Measurements from ENCODE around the gene PAFAH2. TPM values are rescaled to one million over a fixed set of nuclear protein-coding genes. Genes with fewer than 3 reads are reported as not detected.

Gene PAFAH2
- total RNA-seq, 1 experiment from 2014 or later, result 13.0 TPM

DNA sequence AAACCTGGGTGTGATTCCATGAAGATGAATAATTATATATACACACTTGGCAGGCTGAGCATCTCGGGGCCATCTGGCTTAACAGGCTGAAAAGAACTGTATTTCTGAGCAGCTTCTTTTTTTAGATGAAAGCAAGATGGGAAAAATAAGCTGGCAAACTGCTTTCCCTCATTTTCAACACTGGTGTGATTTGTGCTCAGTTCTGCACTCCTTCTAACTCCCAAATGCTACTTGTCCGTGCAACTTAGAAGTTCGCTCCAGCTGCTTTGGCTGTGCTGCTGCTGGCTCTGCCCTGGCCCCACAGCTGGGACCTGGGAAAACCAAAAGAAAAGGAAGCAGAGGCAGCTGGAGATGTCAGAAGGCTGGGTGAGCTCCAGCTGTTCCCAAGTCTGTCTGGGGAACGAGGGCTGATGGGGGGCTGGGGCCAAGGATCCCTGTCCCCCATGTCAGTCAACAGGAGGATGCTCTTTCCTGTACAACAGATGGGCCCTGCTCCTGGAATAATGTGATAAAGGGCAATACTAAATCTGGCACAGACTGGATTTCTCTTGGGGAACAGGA is 44.9 kb downstream of the PAFAH2 start (continued):
- TF ChIP-seq, protein P1, sequence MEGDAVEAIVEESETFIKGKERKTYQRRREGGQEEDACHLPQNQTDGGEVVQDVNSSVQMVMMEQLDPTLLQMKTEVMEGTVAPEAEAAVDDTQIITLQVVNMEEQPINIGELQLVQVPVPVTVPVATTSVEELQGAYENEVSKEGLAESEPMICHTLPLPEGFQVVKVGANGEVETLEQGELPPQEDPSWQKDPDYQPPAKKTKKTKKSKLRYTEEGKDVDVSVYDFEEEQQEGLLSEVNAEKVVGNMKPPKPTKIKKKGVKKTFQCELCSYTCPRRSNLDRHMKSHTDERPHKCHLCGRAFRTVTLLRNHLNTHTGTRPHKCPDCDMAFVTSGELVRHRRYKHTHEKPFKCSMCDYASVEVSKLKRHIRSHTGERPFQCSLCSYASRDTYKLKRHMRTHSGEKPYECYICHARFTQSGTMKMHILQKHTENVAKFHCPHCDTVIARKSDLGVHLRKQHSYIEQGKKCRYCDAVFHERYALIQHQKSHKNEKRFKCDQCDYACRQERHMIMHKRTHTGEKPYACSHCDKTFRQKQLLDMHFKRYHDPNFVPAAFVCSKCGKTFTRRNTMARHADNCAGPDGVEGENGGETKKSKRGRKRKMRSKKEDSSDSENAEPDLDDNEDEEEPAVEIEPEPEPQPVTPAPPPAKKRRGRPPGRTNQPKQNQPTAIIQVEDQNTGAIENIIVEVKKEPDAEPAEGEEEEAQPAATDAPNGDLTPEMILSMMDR (IDR thresholded peaks at IDR 0.05 in 2 of 3, conservative IDR thresholded peaks at IDR 0.05 in 1 of 3; ENCODE audit: borderline replicate concordance in 1 of 3, insufficient read depth in 1 of 3, low read depth in 2 of 3, low read length in 2 of 3), result no peak
- no peak for TF ChIP-seq RAD21 (IDR thresholded peaks at IDR 0.05; ENCODE audit: low read depth)
- no peak for TF ChIP-seq CBX3 (IDR thresholded peaks at IDR 0.05; ENCODE audit: low read depth)
- TF ChIP-seq CEBPB (IDR thresholded peaks at IDR 0.05; ENCODE audit: low read depth), result no peak
- TF ChIP-seq SIN3A (IDR thresholded peaks at IDR 0.05; ENCODE audit: low read depth), result no peak
- TF ChIP-seq, protein P2, sequence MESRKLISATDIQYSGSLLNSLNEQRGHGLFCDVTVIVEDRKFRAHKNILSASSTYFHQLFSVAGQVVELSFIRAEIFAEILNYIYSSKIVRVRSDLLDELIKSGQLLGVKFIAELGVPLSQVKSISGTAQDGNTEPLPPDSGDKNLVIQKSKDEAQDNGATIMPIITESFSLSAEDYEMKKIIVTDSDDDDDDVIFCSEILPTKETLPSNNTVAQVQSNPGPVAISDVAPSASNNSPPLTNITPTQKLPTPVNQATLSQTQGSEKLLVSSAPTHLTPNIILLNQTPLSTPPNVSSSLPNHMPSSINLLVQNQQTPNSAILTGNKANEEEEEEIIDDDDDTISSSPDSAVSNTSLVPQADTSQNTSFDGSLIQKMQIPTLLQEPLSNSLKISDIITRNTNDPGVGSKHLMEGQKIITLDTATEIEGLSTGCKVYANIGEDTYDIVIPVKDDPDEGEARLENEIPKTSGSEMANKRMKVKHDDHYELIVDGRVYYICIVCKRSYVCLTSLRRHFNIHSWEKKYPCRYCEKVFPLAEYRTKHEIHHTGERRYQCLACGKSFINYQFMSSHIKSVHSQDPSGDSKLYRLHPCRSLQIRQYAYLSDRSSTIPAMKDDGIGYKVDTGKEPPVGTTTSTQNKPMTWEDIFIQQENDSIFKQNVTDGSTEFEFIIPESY (IDR thresholded peaks at IDR 0.05; ENCODE audit: extremely low read depth, insufficient replicate concordance, low read length), result no peak
- TF ChIP-seq, protein P3, sequence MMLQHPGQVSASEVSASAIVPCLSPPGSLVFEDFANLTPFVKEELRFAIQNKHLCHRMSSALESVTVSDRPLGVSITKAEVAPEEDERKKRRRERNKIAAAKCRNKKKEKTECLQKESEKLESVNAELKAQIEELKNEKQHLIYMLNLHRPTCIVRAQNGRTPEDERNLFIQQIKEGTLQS (IDR thresholded peaks at IDR 0.05), result no peak
- no peak for TF ChIP-seq JUND (IDR thresholded peaks at IDR 0.05)

DNA sequence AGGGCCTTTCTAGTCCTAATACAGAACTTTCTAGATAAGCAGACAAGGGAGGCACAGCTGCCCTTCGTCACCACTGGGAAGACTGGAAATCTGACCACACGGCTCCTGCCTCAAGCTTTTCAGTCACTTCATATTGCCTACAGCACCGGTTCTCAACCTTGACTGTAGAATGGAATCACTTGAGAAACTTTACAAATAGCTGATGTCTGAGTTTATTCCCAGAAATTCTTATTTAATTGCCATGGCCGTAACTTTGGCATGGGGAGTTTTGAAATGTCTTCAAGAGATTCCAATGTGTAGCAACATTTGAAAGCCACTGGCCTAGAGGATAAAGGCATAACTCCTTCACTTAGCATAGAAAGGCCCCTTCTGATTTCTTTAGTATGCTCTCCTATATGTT is 49.2 kb downstream of the PAFAH2 start:
- no peaks in the 10 kb centered on the region for H3K9me2 ChIP-seq (ENCODE audit: insufficient read depth)
- ATAC-seq, result no peak
- BruUV-seq (replicated peaks), result no TSS peak
- no peaks in the 10 kb centered on the region for H3K79me2 ChIP-seq (ENCODE audit: insufficient read depth, low read length)
- H3K4me3 ChIP-seq (replicated peaks in 1 of 2; ENCODE audit: low read depth in 1 of 2, low read length in 2 of 2), result no peak overlapping the region
- CTCF ChIA-PET, result interaction anchor here (0.6 kb wide), 1 partner anchor 103 kb away, joined by 3 read pairs; no protein-coding TSS in a partner anchor
- no peak overlapping the region for H2AFZ ChIP-seq (ENCODE audit: low read depth, low read length, poor library complexity, severe bottlenecking)
- intact Hi-C loops (cut with micrococcal nuclease), result no loop called here
- DNase-seq (ENCODE audit: low read depth, low spot score), result no peak
- no peak overlapping the region for H3K9ac ChIP-seq (ENCODE audit: low read length)
- TF ChIP-seq SIN3A (IDR thresholded peaks at IDR 0.05; ENCODE audit: low read depth) (no peak), FOSL1 (IDR thresholded peaks at IDR 0.05; ENCODE audit: low read depth) (no peak), POLR2AphosphoS5 (IDR thresholded peaks at IDR 0.05; ENCODE audit: low read depth, low read length) (no peak), TCF7L2 (IDR thresholded peaks at IDR 0.05; ENCODE audit: borderline replicate concordance, extremely low read depth, insufficient read depth, insufficient read length) (no peak), ZFX (IDR thresholded peaks at IDR 0.05) (no peak), SRF (IDR thresholded peaks at IDR 0.05; ENCODE audit: low read depth) (no peak), ZNF274 (IDR thresholded peaks at IDR 0.05; ENCODE audit: low read depth, low read length) (no peak), RAD21 (IDR thresholded peaks at IDR 0.05; ENCODE audit: low read depth) (no peak), CBX3 (IDR thresholded peaks at IDR 0.05; ENCODE audit: low read depth) (no peak), EZH2phosphoT487 (IDR thresholded peaks at IDR 0.05; ENCODE audit: borderline replicate concordance) (no peak)
- TF ChIP-seq, protein P2 (IDR thresholded peaks at IDR 0.05; ENCODE audit: extremely low read depth, insufficient replicate concordance, low read length), result no peak
- TF ChIP-seq, protein P4, sequence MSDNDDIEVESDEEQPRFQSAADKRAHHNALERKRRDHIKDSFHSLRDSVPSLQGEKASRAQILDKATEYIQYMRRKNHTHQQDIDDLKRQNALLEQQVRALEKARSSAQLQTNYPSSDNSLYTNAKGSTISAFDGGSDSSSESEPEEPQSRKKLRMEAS (IDR thresholded peaks at IDR 0.05), result no peak
- RAD21 ChIA-PET (ENCODE audit: low non-redundant PET in 1 of 2, low total read pairs in 2 of 2, uncharacterized antibody in 2 of 2, unreplicated experiment in 2 of 2), result no interaction called here
- H3K4me1 ChIP-seq (ENCODE audit: control insufficient read depth in 1 of 2, insufficient read depth in 2 of 2, low read length in 2 of 2), result no peaks in the 10 kb centered on the region
- H3K4me2 ChIP-seq (ENCODE audit: low read length), result no peak overlapping the region
- H3K9me3 ChIP-seq (ENCODE audit: control insufficient read depth in 1 of 2, insufficient read depth in 1 of 2, low read depth in 1 of 2, low read length in 2 of 2), result no peaks in the 10 kb centered on the region
- no peaks in the 10 kb centered on the region for H3K27me3 ChIP-seq (ENCODE audit: insufficient read depth, low read length)
- no peaks in the 10 kb centered on the region for H4K20me1 ChIP-seq (ENCODE audit: insufficient read depth)
- no peaks in the 10 kb centered on the region for H3K36me3 ChIP-seq (ENCODE audit: control insufficient read depth in 1 of 2, insufficient read depth in 2 of 2, low read length in 2 of 2)
- no peak overlapping the region for H3K27ac ChIP-seq (ENCODE audit: low read depth, low read length)
- POLR2A ChIA-PET, result no interaction called here
